ENCODE results near the gene TMEM39A. TPM values are rescaled to one million over a fixed set of nuclear protein-coding genes. Genes with fewer than 3 reads are reported as not detected.

The TMEM39A gene
- total and polyA plus RNA-seq, 4 donors: 4.7 to 69.2 (median 17.5) TPM

DNA sequence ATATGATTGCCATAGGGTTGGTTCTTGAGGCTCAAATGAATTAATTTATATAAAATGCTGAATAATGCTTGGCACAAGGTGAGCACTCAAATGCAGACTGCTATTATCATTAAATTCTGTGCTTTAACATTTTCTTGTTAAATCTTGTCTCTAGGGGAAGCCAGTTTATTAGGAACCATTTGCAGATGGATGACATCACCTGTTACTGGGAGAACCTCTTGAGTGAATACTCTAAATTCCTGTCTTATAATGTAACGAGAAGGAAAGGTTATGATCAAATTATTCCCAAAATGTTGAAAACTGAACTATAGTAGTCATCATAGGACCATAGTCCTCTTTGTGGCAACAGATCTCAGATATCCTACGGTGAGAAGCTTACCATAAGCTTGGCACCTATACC, 28.7 kb upstream of the TMEM39A start:
- WGBS: 91% methylated on average over 2 of the region's 2 CpGs
- no peak overlapping the region for H3K4me3 ChIP-seq (ENCODE audit: low read depth in 1 of 3, low read length in 3 of 3)
- H3K9me3 ChIP-seq (ENCODE audit: control insufficient read depth in 4 of 4, low read length in 3 of 4): no peaks in the 10 kb centered on the region
- no peak overlapping the region for H3K9ac ChIP-seq (ENCODE audit: low read depth in 1 of 2, low read length in 2 of 2)
- TF ChIP-seq YY1 (IDR thresholded peaks at IDR 0.05): no peak
- TF ChIP-seq, protein P1, sequence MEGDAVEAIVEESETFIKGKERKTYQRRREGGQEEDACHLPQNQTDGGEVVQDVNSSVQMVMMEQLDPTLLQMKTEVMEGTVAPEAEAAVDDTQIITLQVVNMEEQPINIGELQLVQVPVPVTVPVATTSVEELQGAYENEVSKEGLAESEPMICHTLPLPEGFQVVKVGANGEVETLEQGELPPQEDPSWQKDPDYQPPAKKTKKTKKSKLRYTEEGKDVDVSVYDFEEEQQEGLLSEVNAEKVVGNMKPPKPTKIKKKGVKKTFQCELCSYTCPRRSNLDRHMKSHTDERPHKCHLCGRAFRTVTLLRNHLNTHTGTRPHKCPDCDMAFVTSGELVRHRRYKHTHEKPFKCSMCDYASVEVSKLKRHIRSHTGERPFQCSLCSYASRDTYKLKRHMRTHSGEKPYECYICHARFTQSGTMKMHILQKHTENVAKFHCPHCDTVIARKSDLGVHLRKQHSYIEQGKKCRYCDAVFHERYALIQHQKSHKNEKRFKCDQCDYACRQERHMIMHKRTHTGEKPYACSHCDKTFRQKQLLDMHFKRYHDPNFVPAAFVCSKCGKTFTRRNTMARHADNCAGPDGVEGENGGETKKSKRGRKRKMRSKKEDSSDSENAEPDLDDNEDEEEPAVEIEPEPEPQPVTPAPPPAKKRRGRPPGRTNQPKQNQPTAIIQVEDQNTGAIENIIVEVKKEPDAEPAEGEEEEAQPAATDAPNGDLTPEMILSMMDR (IDR thresholded peaks at IDR 0.05; ENCODE audit: low read depth, low read length, missing input control): no peak
- no peak for TF ChIP-seq NR2F2 (IDR thresholded peaks at IDR 0.05)
- TF ChIP-seq, protein P2, sequence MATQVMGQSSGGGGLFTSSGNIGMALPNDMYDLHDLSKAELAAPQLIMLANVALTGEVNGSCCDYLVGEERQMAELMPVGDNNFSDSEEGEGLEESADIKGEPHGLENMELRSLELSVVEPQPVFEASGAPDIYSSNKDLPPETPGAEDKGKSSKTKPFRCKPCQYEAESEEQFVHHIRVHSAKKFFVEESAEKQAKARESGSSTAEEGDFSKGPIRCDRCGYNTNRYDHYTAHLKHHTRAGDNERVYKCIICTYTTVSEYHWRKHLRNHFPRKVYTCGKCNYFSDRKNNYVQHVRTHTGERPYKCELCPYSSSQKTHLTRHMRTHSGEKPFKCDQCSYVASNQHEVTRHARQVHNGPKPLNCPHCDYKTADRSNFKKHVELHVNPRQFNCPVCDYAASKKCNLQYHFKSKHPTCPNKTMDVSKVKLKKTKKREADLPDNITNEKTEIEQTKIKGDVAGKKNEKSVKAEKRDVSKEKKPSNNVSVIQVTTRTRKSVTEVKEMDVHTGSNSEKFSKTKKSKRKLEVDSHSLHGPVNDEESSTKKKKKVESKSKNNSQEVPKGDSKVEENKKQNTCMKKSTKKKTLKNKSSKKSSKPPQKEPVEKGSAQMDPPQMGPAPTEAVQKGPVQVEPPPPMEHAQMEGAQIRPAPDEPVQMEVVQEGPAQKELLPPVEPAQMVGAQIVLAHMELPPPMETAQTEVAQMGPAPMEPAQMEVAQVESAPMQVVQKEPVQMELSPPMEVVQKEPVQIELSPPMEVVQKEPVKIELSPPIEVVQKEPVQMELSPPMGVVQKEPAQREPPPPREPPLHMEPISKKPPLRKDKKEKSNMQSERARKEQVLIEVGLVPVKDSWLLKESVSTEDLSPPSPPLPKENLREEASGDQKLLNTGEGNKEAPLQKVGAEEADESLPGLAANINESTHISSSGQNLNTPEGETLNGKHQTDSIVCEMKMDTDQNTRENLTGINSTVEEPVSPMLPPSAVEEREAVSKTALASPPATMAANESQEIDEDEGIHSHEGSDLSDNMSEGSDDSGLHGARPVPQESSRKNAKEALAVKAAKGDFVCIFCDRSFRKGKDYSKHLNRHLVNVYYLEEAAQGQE (IDR thresholded peaks at IDR 0.05): no peak
- TF ChIP-seq TAF1 (conservative IDR thresholded peaks at IDR 0.05): no peak
- no peak for DNase-seq (ENCODE audit: low spot score)
- H3K4me1 ChIP-seq (ENCODE audit: control insufficient read depth in 4 of 4, insufficient read depth in 4 of 4, low read length in 3 of 4): peaks cover 0 to 5% (median 2%) of the 10 kb centered on the region in 4 donors
- H3K27me3 ChIP-seq (ENCODE audit: control insufficient read depth in 4 of 4, insufficient read depth in 4 of 4, low read length in 3 of 4): no peaks in the 10 kb centered on the region
- H3K27ac ChIP-seq (ENCODE audit: low read depth in 1 of 2, low read length in 2 of 2): no peak overlapping the region
- H3K36me3 ChIP-seq (ENCODE audit: control insufficient read depth in 4 of 4, insufficient read depth in 3 of 4, low read depth in 1 of 4, low read length in 3 of 4): peaks cover 3 to 19% (median 10%) of the 10 kb centered on the region in 4 donors

DNA sequence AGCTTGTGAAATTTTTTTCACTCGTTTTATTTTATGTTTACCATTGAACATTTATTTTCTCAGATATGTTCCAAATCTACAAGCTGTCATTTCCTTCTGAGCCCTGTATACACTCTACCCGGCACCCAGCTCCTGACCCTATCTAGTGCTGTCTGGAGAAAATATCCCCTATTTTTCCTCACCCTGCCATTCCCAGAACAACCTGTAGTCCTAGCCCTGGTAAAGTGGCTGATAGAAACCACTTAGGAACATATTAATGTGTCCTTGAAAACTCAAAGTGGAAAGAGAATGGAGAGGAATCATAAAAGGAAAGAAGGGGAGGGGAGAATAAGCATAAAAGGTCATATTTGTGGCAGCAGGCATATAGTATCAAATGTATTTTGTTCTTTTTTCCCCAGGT, 26.7 kb upstream of the TMEM39A start:
- H3K27ac ChIP-seq (ENCODE audit: low read depth in 1 of 2, low read length in 2 of 2): no peak overlapping the region
- no peaks in the 10 kb centered on the region for H3K27me3 ChIP-seq (ENCODE audit: control insufficient read depth in 4 of 4, insufficient read depth in 4 of 4, low read length in 3 of 4)
- H3K4me3 ChIP-seq (ENCODE audit: low read depth in 1 of 3, low read length in 3 of 3): no peak overlapping the region
- WGBS: 99% methylated on average over 2 of the region's 2 CpGs
- no peak for TF ChIP-seq EGR1 (IDR thresholded peaks at IDR 0.05; ENCODE audit: low read depth in 2 of 2)
- no peak overlapping the region for H3K9ac ChIP-seq (ENCODE audit: low read depth in 1 of 2, low read length in 2 of 2)
- DNase-seq (ENCODE audit: low spot score): no peak
- H3K4me1 ChIP-seq (ENCODE audit: control insufficient read depth in 4 of 4, insufficient read depth in 4 of 4, low read length in 3 of 4): no peaks in the 10 kb centered on the region
- no peaks in the 10 kb centered on the region for H3K9me3 ChIP-seq (ENCODE audit: control insufficient read depth in 4 of 4, low read length in 3 of 4)
- H3K36me3 ChIP-seq (ENCODE audit: control insufficient read depth in 4 of 4, insufficient read depth in 3 of 4, low read depth in 1 of 4, low read length in 3 of 4): peaks cover 8 to 33% (median 20%) of the 10 kb centered on the region in 4 donors

DNA sequence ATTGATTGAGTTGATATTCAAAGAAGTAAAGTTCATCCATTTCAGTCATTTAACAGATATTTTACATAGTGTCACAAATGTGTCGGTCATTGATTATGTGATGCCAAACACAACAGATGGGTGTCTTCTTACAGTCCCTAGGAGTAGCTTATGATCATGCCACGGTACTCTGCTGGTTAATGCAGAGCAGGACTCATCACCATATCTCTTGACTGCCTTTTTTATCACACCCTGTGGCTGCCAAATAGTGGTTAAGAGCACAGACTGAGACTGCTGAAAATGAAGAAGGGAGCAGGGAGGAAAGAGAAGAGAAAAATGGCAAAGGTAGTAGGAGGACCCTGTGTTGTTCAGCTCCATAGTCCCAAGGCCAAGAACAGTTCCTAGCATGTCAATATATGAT, 22.1 kb upstream of the TMEM39A start:
- Histone ChIP-seq H3K9ac (ENCODE audit: low read depth in 1 of 2, low read length in 2 of 2) (no peak overlapping the region), H3K4me3 (ENCODE audit: low read depth in 1 of 3, low read length in 3 of 3) (no peak overlapping the region), H3K9me3 (ENCODE audit: control insufficient read depth in 4 of 4, low read length in 3 of 4) (no peaks in the 10 kb centered on the region), H3K4me1 (ENCODE audit: control insufficient read depth in 4 of 4, insufficient read depth in 4 of 4, low read length in 3 of 4) (no peaks in the 10 kb centered on the region), H3K27ac (ENCODE audit: low read depth in 1 of 2, low read length in 2 of 2) (no peak overlapping the region), H3K36me3 (ENCODE audit: control insufficient read depth in 4 of 4, insufficient read depth in 3 of 4, low read depth in 1 of 4, low read length in 3 of 4) (peaks cover 5 to 31% (median 20%) of the 10 kb centered on the region in 4 donors), H3K27me3 (ENCODE audit: control insufficient read depth in 4 of 4, insufficient read depth in 4 of 4, low read length in 3 of 4) (no peaks in the 10 kb centered on the region)
- TF ChIP-seq FOXA1 (IDR thresholded peaks at IDR 0.05): no peak
- no peak for TF ChIP-seq NR2F2 (IDR thresholded peaks at IDR 0.05)
- no peak for TF ChIP-seq TAF1 (conservative IDR thresholded peaks at IDR 0.05)
- TF ChIP-seq, protein P3, sequence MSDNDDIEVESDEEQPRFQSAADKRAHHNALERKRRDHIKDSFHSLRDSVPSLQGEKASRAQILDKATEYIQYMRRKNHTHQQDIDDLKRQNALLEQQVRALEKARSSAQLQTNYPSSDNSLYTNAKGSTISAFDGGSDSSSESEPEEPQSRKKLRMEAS (IDR thresholded peaks at IDR 0.05): no peak
- TF ChIP-seq YY1 (IDR thresholded peaks at IDR 0.05): no peak
- TF ChIP-seq HNF4G (IDR thresholded peaks at IDR 0.05): no peak
- DNase-seq (ENCODE audit: low spot score): no peak
- 99% methylated on average over 2 of the region's 2 CpGs for WGBS

Measured in liver (tissue), 9 donors.